AG09319 (cell line): ENCODE data around the gene TNN.

ENCODE experiments used
- DNase-seq: peaks from one replicate; pipeline ENCODE4 v3.0.0-alpha.2; 2010; ENCODE audit warnings: low read depth; ENCODE audit errors: extremely low read depth
- TF ChIP-seq, protein P1 (sequence below): IDR thresholded peaks from 2 replicates; pipeline ENCODE4 v1.5.1; 2011; ENCODE audit warnings: low read depth, mild to moderate bottlenecking, inconsistent platforms, low read length, moderate library complexity

Gene TNN

DNA sequence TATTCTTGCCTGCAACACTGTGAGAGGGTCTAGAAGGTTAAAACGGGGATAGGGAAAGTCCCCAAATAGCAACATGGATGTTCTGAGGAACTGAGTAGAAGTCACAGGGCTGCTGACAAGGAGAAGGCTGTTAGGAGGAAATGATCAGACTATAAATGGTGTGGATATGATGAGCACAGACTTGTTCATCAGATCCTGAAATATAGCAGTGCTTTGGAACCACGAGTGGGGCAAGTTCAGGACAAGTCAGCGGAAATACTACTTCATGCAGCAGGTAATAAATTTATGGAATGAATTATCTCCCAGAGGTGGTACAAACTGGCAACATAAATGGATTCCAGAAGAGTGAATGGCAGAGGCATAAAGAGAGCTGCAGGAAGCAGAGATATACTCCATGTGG lies 128.2 kb downstream of the TNN start:
- TF ChIP-seq, protein P1, sequence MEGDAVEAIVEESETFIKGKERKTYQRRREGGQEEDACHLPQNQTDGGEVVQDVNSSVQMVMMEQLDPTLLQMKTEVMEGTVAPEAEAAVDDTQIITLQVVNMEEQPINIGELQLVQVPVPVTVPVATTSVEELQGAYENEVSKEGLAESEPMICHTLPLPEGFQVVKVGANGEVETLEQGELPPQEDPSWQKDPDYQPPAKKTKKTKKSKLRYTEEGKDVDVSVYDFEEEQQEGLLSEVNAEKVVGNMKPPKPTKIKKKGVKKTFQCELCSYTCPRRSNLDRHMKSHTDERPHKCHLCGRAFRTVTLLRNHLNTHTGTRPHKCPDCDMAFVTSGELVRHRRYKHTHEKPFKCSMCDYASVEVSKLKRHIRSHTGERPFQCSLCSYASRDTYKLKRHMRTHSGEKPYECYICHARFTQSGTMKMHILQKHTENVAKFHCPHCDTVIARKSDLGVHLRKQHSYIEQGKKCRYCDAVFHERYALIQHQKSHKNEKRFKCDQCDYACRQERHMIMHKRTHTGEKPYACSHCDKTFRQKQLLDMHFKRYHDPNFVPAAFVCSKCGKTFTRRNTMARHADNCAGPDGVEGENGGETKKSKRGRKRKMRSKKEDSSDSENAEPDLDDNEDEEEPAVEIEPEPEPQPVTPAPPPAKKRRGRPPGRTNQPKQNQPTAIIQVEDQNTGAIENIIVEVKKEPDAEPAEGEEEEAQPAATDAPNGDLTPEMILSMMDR, result no peak
- DNase-seq, result no peak

- no peak for DNase-seq
- TF ChIP-seq, protein P1, result no peak
These were observed 129.9 kb downstream of the TNN start for GRCh38 chr1:175197531-175197930.
